Mammary epithelial cell (primary cell): Measurements from ENCODE around the gene ENOX1.

Source experiments
- EZH2 ChIP-seq: IDR thresholded peaks from 2 replicates; pipeline ENCODE4 v1.6.1; 2012; ENCODE audit warnings: low read length, inconsistent platforms, borderline replicate concordance
- TF ChIP-seq, protein P1 (sequence below), 2 donors: IDR thresholded peaks in 1 of 2; conservative IDR thresholded peaks in 1 of 2; 2 replicates each; pipeline ENCODE4 v1.5.1; 2011 to 2012; ENCODE audit warnings: inconsistent platforms in 2 of 2, low read length in 2 of 2, mild to moderate bottlenecking in 2 of 2, control low read depth in 1 of 2, low read depth in 1 of 2; ENCODE audit not compliant: insufficient read depth in 1 of 2; ENCODE audit errors: extremely low read depth in 1 of 2

DNA sequence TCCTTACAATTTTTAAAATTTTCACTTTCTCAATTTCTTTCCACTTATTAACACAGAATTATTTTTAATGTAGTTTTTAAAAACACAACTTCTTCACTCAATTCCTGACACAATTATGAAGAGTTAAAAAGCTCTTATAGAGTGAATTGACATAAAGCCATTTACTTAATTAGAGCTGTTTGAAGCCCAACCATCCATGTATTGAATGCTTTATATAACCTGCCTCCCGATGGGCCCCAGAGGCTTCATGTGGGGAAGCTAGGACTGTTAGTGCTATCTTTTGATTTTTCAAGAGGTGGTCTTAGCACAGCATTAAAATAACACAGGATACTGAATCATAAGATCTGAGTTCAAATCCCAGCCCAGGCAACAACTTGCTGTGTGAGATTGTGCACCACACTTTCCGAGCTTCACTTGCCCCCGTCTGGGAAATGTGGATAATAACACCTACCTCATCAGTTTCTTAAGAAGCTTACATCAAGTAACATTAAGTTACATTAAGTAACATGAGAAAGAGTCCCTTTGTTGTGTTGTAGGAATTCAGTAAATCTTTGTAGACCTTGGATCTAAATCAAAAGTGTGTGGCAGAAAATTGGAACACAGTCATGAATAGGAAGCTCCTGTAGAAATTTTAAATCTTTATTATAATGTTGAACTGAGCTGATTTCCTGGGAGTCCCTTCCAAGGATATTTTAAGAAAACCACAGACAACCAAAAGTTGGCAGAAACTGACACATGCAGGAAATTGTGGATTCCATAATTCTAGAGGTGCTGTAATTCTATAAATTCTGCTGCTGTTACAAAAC lies 5.5 kb upstream of the ENOX1 start:
- no peak for TF ChIP-seq EZH2
- TF ChIP-seq, protein P1, sequence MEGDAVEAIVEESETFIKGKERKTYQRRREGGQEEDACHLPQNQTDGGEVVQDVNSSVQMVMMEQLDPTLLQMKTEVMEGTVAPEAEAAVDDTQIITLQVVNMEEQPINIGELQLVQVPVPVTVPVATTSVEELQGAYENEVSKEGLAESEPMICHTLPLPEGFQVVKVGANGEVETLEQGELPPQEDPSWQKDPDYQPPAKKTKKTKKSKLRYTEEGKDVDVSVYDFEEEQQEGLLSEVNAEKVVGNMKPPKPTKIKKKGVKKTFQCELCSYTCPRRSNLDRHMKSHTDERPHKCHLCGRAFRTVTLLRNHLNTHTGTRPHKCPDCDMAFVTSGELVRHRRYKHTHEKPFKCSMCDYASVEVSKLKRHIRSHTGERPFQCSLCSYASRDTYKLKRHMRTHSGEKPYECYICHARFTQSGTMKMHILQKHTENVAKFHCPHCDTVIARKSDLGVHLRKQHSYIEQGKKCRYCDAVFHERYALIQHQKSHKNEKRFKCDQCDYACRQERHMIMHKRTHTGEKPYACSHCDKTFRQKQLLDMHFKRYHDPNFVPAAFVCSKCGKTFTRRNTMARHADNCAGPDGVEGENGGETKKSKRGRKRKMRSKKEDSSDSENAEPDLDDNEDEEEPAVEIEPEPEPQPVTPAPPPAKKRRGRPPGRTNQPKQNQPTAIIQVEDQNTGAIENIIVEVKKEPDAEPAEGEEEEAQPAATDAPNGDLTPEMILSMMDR (conservative IDR thresholded peaks at IDR 0.05 in 1 of 2, IDR thresholded peaks at IDR 0.05 in 1 of 2; ENCODE audit: extremely low read depth in 1 of 2, insufficient read depth in 1 of 2, low read depth in 1 of 2, low read length in 2 of 2), result no peak
